Neural progenitor cell (in vitro differentiated cells): ENCODE results near the gene BCAN. TPM values are rescaled to one million over a fixed set of nuclear protein-coding genes. Genes with fewer than 3 reads are reported as not detected.

ENCODE experiments used
- DNase-seq: peaks from one replicate; pipeline ENCODE4 v3.0.0-alpha.2; 2016; ENCODE audit warnings: low spot score
- H2AFZ ChIP-seq: fragments of 200-600 bp; sonication (generic); replicated peaks from 2 replicates; pipeline ENCODE4 v1.6.1; 2016; ENCODE audit warnings: antibody characterized with exemption
- H3F3A ChIP-seq: fragments of 200-600 bp; sonication (generic); 2 replicates; pipeline ENCODE4 v1.6.1; 2016; ENCODE audit warnings: antibody characterized with exemption, low read depth
- H3K27ac ChIP-seq: fragments of 200-600 bp; sonication (generic); 2 replicates; pipeline ENCODE4 v1.5.1; 2016; ENCODE audit warnings: mild to moderate bottlenecking
- H3K27me3 ChIP-seq: fragments of 200-600 bp; sonication (generic); 2 replicates; pipeline ENCODE4 v1.6.1; 2016; ENCODE audit warnings: mild to moderate bottlenecking, moderate library complexity
- H3K36me3 ChIP-seq: fragments of 200-600 bp; sonication (generic); 2 replicates; pipeline ENCODE4 v1.5.1; 2016
- H3K4me1 ChIP-seq: fragments of 200-600 bp; sonication (generic); 2 replicates; pipeline ENCODE4 v1.6.1; 2016; ENCODE audit warnings: mixed run types
- H3K4me2 ChIP-seq: fragments of 200-600 bp; sonication (generic); 2 replicates; pipeline ENCODE4 v1.6.1; 2016
- H3K4me3 ChIP-seq: fragments of 200-600 bp; sonication (generic); 2 replicates; pipeline ENCODE4 v1.5.1; 2016
- H3K79me2 ChIP-seq: fragments of 200-600 bp; sonication (generic); 2 replicates; pipeline ENCODE4 v1.6.1; 2016; ENCODE audit warnings: low read depth
- H3K9ac ChIP-seq: fragments of 200-600 bp; sonication (generic); 2 replicates; pipeline ENCODE4 v1.6.1; 2016
- H3K9me3 ChIP-seq: fragments of 200-600 bp; sonication (generic); 2 replicates; pipeline ENCODE4 v1.5.1; 2016; ENCODE audit warnings: low read depth
- H4K20me1 ChIP-seq: fragments of 200-600 bp; sonication (generic); 2 replicates; pipeline ENCODE4 v1.6.1; 2016; ENCODE audit warnings: low read depth
- H3K27ac Mint-ChIP-seq: 3 replicates; pipeline ENCODE4 v1.8.0; 2021; ENCODE audit warnings: mixed read lengths
- H3K27me3 Mint-ChIP-seq: 2 replicates; pipeline ENCODE4 v1.8.0; 2022; ENCODE audit warnings: low read depth, mild to moderate bottlenecking, inconsistent platforms, moderate library complexity, mixed read lengths; ENCODE audit not compliant: insufficient read depth
- H3K36me3 Mint-ChIP-seq: 3 replicates; pipeline ENCODE4 v1.8.0; 2021; ENCODE audit warnings: mixed read lengths
- H3K4me1 Mint-ChIP-seq: 3 replicates; pipeline ENCODE4 v1.8.0; 2021; ENCODE audit warnings: mixed read lengths
- H3K4me3 Mint-ChIP-seq: 3 replicates; pipeline ENCODE4 v1.8.0; 2021; ENCODE audit warnings: mild to moderate bottlenecking, moderate library complexity, mixed read lengths
- H3K9me3 Mint-ChIP-seq: 3 replicates; pipeline ENCODE4 v1.8.0; 2020; ENCODE audit warnings: mixed read lengths
- CTCF ChIP-seq: fragments of 200-600 bp; sonication (generic); IDR thresholded peaks from 2 replicates; pipeline ENCODE4 v1.5.1; 2017; ENCODE audit warnings: antibody characterized with exemption, mild to moderate bottlenecking
- EZH2 ChIP-seq: fragments of 200-600 bp; sonication (generic); IDR thresholded peaks from 2 replicates; pipeline ENCODE4 v1.6.1; 2017; ENCODE audit warnings: antibody characterized with exemption, mild to moderate bottlenecking, moderate library complexity
- EZH2phosphoT487 ChIP-seq: fragments of 200-600 bp; sonication (generic); IDR thresholded peaks from 2 replicates; pipeline ENCODE4 v1.6.1; 2017; ENCODE audit warnings: antibody characterized with exemption
- total RNA-seq: library from RNA; depleted of rRNA; stranded (reverse); fragments of >200 nt; gene quantifications from 2 replicates; pipeline ENCODE4 v1.2.3, GENCODE V29; 2015; ENCODE audit warnings: low replicate concordance

Gene BCAN
- total RNA-seq, 1 donor from 2014 or later, result not detected

GRCh38 chr1:156690675-156691036 is 48.7 kb downstream of the BCAN start:
- H3K4me3 ChIP-seq, result no peak overlapping the region
- H3K4me2 ChIP-seq, result peak overlapping the region; percentile 84
- TF ChIP-seq CTCF, result no peak
- no peak for TF ChIP-seq EZH2phosphoT487
- no peak for TF ChIP-seq EZH2
- no peaks in the 10 kb centered on the region for H3K9me3 ChIP-seq
- peaks cover 58% of the 10 kb centered on the region for H3K4me1 Mint-ChIP-seq
- no peak for DNase-seq
- H3K36me3 Mint-ChIP-seq, result no peaks in the 10 kb centered on the region
- H3K36me3 ChIP-seq, result no peaks in the 10 kb centered on the region
- H3K27ac Mint-ChIP-seq, result peak overlapping the region; percentile 74
- H3K27me3 ChIP-seq, result peaks cover 15% of the 10 kb centered on the region
- H4K20me1 ChIP-seq, result no peaks in the 10 kb centered on the region
- peak overlapping the region; percentile 78 for H3K4me3 Mint-ChIP-seq
- H3F3A ChIP-seq, result peaks cover 52% of the 10 kb centered on the region
- H3K27me3 Mint-ChIP-seq, result peaks cover 13% of the 10 kb centered on the region
- H3K4me1 ChIP-seq, result peaks cover 53% of the 10 kb centered on the region
- H3K79me2 ChIP-seq, result no peaks in the 10 kb centered on the region
- H2AFZ ChIP-seq, result no peak overlapping the region
- no peaks in the 10 kb centered on the region for H3K9me3 Mint-ChIP-seq
- no peak overlapping the region for H3K27ac ChIP-seq
- no peak overlapping the region for H3K9ac ChIP-seq

GRCh38 chr1:156691191-156691590 is 49.3 kb downstream of the BCAN start:
- Mint-ChIP-seq H3K27me3 (peaks cover 13% of the 10 kb centered on the region), H3K4me1 (peaks cover 58% of the 10 kb centered on the region), H3K36me3 (no peaks in the 10 kb centered on the region), H3K27ac (peak overlapping the region; percentile 17), H3K9me3 (no peaks in the 10 kb centered on the region), H3K4me3 (peak overlapping the region; percentile 42)
- H3K4me3 ChIP-seq, result no peak overlapping the region
- H4K20me1 ChIP-seq, result no peaks in the 10 kb centered on the region
- no peak overlapping the region for H2AFZ ChIP-seq
- DNase-seq, result no peak
- peaks cover 53% of the 10 kb centered on the region for H3K4me1 ChIP-seq
- no peaks in the 10 kb centered on the region for H3K79me2 ChIP-seq
- no peak overlapping the region for H3K9ac ChIP-seq
- H3K4me2 ChIP-seq, result peak overlapping the region; percentile 84
- peaks cover 15% of the 10 kb centered on the region for H3K27me3 ChIP-seq
- H3F3A ChIP-seq, result peaks cover 52% of the 10 kb centered on the region
- H3K27ac ChIP-seq, result no peak overlapping the region
- no peaks in the 10 kb centered on the region for H3K9me3 ChIP-seq
- TF ChIP-seq EZH2phosphoT487, result no peak
- TF ChIP-seq EZH2, result no peak
- no peak for TF ChIP-seq CTCF
- no peaks in the 10 kb centered on the region for H3K36me3 ChIP-seq

- H3K27ac Mint-ChIP-seq, result peak overlapping the region; percentile 17
- no peaks in the 10 kb centered on the region for H4K20me1 ChIP-seq
- no peak overlapping the region for H2AFZ ChIP-seq
- H3K27me3 Mint-ChIP-seq, result peaks cover 18% of the 10 kb centered on the region
- peak overlapping the region; percentile 42 for H3K4me3 Mint-ChIP-seq
- peaks cover 1% of the 10 kb centered on the region for H3K36me3 Mint-ChIP-seq
- H3K9ac ChIP-seq, result no peak overlapping the region
- H3K27ac ChIP-seq, result no peak overlapping the region
- DNase-seq, result peak; percentile 70
- peak overlapping the region; percentile 32 for H3K4me3 ChIP-seq
- H3K4me1 Mint-ChIP-seq, result peaks cover 64% of the 10 kb centered on the region
- TF ChIP-seq CTCF (peak; percentile 14), EZH2 (no peak), EZH2phosphoT487 (no peak)
- H3K4me2 ChIP-seq, result peak overlapping the region; percentile 84
- no peaks in the 10 kb centered on the region for H3K36me3 ChIP-seq
- H3K27me3 ChIP-seq, result peaks cover 15% of the 10 kb centered on the region
- peaks cover 53% of the 10 kb centered on the region for H3K4me1 ChIP-seq
- no peaks in the 10 kb centered on the region for H3K9me3 ChIP-seq
- no peaks in the 10 kb centered on the region for H3K9me3 Mint-ChIP-seq
- H3K79me2 ChIP-seq, result no peaks in the 10 kb centered on the region
- peaks cover 57% of the 10 kb centered on the region for H3F3A ChIP-seq
Measured at GRCh38 chr1:156691665-156692440, 49.9 kb downstream of the BCAN start.
